GM21390 (cell line): ENCODE results near the gene STK32C.

Experiments
- ATAC-seq: cut with Tn5 transposase; IDR thresholded peaks from one replicate; pipeline ENCODE4 v1.9.1; 2021; ENCODE audit not compliant: unreplicated experiment

STK32C gene

DNA sequence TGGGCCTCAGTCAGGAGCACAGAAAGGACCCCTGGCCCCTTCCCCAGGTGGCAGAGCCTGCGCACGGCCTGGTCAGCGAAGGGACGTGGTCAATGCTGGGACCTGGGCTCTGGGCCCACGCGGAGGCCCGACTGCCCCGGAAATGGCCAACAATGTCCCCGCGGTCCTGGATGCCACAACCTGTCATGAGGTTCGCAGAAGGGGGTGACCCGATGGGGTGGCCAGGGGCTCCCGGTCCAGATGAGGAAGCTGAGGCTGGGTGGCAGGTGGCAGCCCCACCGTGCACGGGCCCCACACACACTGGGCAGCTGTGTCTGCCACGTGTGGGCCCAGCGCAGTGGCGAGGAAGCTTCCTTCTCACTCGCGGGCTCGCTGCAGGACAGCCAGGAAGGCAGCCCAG, 71.6 kb downstream of the STK32C start:
- no peak for ATAC-seq

DNA sequence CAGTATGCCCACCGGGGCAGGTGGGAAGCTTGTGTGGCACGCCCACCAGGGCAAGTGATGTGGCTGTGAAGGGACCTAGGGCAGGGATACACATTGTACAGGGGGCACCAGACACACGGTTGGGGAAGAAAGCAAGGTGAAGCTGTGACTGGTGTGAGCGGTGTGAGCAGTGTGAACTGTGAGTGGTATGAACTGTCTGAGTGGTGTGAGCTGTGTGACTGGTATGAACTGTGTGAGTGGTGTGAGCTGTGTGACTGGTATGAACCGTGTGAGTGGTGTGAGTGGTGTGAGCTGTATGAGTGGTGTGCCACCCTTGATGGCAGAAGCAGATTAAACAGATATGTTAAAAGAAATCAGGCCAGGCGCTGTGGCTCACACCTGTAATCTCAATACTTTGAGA, 72.9 kb downstream of the STK32C start:
- ATAC-seq: no peak

GRCh38 chr10:132233501-132234085, 74.2 kb downstream of the STK32C start:
- no peak for ATAC-seq

- ATAC-seq: no peak
Observed at GRCh38 chr10:132232981-132233380, 74.8 kb downstream of the STK32C start.

DNA sequence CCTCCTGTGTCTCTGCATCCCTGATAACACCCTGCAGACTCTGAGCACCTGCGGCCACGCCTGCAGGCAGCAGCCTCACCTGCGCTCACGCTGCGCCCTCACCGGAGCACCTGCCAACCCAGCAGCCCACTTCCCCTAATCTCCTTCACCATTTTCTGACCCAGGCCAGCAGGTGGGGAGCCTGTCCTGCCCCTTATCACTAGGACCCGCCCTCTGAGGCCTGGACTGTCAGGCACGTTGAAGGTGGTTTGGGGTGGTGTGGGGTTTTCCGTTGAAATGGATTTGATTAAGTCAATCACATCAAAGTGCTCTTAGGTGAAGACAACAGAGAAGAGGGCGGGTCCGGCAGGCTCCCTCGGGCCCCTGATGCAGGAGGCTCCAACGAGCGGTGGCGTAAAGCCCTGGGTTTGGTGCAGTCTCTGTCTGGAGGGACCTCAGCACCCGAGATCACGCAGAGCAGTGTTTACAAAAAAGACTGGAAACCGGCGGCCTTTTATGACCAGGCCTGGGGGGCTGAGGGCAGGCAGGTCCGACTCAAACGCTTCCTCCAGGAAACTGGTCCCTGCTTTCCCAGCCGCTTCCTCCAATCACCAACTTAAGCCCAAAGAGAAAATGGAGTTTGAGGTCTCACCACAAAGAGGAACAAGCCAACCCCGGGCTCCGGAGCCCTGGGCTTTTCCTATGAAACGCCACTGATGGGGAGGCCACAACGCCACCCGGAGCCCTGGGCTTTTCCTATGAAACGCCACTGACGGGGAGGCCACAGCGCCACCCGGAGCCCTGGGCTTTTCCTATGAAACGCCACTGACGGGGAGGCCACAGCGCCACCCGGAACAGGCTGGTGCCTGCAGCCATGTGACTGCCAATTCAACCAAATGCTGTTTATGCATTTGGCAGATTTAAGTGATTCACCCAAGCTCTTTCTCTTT, 75.5 kb downstream of the STK32C start:
- ATAC-seq: no peak

GRCh38 chr10:132231656-132232022, 76.1 kb downstream of the STK32C start:
- ATAC-seq: no peak

- no peak for ATAC-seq
Observed at GRCh38 chr10:132230557-132231210, 77.1 kb downstream of the STK32C start.

GRCh38 chr10:132229834-132230556, 77.8 kb downstream of the STK32C start:
- peak; percentile 45 for ATAC-seq

DNA sequence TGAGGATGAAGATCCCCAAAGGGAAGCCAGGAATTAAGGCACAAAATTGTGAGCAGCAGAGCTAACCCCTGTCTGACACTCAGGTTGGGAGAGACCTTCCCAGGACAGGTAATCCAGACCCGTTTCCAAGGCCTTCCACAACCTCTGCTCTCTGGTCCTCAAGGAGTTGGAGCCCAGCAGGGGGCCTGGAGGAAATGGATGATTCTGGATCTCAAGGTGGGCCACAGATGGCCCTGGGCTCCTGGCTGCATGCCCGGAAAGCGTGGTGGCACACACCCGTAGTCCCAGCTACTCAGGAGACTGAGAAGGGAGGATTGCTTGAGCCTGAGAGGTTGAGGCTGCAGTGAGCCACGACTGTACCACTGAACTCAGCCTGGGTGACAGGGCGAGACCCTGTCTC, 78.7 kb downstream of the STK32C start:
- ATAC-seq: no peak

DNA sequence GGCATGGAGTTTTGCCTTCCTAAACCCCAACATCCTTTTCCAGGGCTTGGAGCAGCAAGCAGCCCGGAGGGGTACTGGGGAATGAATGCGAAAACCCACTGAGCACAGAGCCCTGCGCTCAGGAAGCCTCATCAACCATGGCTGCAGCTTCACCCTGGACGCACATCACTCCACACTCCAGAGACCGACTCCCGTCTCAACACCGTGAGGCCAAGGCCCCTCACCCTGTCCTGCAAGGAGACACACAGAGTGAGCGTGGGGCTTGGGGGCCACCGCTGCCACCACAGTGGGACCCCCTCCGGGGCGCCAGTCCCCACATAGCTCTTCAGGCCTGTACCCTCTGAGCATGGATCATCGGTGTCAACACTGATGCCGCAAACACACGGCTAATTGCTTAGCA, 79.1 kb downstream of the STK32C start:
- no peak for ATAC-seq

- no peak for ATAC-seq
Observed at GRCh38 chr10:132227851-132228390, 79.8 kb downstream of the STK32C start.

- no peak for ATAC-seq
Observed at GRCh38 chr10:132226586-132227405, 81.0 kb downstream of the STK32C start.

GRCh38 chr10:132225849-132226205, 81.9 kb downstream of the STK32C start:
- ATAC-seq: no peak

GRCh38 chr10:132225073-132225848, 82.5 kb downstream of the STK32C start:
- no peak for ATAC-seq

DNA sequence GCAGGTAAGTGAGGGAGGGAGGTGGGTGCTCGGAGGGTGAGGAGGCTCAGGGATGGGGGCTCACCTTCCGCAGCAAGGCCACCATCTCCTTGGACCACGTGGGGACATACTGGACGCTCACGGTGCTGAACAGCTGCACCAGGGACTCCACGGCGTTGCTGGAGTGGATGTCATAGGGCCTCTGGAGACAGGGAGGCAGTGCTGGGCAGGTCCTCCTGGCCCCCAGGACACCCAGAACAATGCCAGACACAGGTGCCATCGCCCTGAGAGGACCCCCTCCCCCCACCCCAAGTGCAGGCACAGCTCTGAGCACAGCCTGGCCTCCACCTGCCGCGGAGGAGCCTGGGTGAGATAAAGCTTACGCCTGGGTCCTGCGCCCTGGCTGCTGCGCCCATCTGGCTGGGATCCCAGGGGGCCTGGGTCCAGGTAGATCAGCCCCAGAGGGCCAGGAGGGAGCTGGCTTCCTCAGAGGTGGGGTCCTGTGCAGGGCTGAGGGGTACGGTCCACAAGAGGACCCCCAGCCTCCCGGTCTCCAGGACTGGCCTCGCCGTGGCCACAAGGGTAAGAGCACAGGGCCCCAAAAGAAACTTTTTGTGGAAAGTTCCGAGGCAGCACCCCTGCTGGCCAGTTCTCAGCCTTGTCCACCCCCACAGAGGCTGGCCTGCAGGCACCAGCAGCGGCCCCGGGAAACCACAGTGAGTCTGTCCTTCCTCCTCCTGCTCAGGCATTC, 83.2 kb downstream of the STK32C start:
- ATAC-seq: no peak

- ATAC-seq: no peak
Observed at GRCh38 chr10:132223611-132224342, 84.0 kb downstream of the STK32C start.

- ATAC-seq: peak; percentile 80
Observed at GRCh38 chr10:132223156-132223590, 84.6 kb downstream of the STK32C start.

DNA sequence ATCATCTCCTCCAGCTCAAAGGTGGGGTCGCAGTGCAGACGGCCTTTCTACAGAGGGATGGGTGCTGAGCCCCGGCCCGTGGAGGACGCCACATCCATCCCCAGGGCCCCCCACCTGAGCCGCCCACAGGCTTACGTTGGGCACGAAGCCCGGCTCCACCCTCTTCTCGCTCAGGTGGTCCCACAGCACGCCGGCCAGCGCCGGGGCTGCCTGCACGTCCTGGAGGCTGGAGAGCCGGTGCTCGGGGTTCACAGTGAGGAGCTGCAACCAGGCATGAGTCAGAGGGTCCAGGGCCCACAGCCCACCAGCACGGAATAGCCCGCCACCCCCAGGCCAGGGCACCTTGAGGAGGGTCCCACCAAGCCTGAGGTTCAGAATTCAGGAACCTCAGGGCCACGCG, 85.0 kb downstream of the STK32C start:
- ATAC-seq: no peak
